Measurements from ENCODE around the gene KCNIP4.

The KCNIP4 gene

DNA sequence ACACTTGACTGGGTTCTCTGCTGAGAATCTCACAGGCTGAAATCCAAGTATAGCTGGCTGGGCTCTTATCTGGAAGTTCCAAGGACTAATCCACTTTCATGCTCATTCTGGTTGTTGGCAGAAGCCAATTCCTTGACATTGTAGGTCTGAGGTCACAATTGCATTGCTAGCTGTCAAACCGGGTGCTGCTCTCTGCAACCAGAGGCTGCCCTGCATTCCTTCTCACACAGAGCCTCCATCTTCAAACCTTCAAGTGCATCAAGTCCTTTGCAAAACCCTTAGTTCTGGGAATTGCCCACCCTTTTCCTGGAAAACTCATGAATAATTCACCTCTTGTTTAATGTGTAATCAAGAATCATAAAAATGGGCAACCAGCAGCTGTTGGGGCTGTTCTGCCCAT lies 404.2 kb downstream of the KCNIP4 start:
- DNase-seq (ENCODE audit: low read depth in 1 of 2, low spot score in 1 of 2), result no peak
- no peak for TF ChIP-seq GABPA (IDR thresholded peaks at IDR 0.05; ENCODE audit: low read depth)
- TF ChIP-seq CTCF (IDR thresholded peaks at IDR 0.05; ENCODE audit: insufficient read depth, low read length), result no peak
- no peak for TF ChIP-seq POLR2AphosphoS5 (IDR thresholded peaks at IDR 0.05; ENCODE audit: low read depth)
- TF ChIP-seq SPI1 (IDR thresholded peaks at IDR 0.05; ENCODE audit: borderline replicate concordance, low read depth), result no peak
- TF ChIP-seq, protein P1, sequence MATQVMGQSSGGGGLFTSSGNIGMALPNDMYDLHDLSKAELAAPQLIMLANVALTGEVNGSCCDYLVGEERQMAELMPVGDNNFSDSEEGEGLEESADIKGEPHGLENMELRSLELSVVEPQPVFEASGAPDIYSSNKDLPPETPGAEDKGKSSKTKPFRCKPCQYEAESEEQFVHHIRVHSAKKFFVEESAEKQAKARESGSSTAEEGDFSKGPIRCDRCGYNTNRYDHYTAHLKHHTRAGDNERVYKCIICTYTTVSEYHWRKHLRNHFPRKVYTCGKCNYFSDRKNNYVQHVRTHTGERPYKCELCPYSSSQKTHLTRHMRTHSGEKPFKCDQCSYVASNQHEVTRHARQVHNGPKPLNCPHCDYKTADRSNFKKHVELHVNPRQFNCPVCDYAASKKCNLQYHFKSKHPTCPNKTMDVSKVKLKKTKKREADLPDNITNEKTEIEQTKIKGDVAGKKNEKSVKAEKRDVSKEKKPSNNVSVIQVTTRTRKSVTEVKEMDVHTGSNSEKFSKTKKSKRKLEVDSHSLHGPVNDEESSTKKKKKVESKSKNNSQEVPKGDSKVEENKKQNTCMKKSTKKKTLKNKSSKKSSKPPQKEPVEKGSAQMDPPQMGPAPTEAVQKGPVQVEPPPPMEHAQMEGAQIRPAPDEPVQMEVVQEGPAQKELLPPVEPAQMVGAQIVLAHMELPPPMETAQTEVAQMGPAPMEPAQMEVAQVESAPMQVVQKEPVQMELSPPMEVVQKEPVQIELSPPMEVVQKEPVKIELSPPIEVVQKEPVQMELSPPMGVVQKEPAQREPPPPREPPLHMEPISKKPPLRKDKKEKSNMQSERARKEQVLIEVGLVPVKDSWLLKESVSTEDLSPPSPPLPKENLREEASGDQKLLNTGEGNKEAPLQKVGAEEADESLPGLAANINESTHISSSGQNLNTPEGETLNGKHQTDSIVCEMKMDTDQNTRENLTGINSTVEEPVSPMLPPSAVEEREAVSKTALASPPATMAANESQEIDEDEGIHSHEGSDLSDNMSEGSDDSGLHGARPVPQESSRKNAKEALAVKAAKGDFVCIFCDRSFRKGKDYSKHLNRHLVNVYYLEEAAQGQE (IDR thresholded peaks at IDR 0.05; ENCODE audit: insufficient replicate concordance, low read depth), result no peak
- no peak overlapping the region for H3K27ac ChIP-seq (replicated peaks)
- H3K4me3 ChIP-seq (replicated peaks; ENCODE audit: insufficient read depth, low read length), result no peak overlapping the region
- H3K27me3 ChIP-seq (ENCODE audit: insufficient read depth, poor library complexity, severe bottlenecking), result no peaks in the 10 kb centered on the region

DNA sequence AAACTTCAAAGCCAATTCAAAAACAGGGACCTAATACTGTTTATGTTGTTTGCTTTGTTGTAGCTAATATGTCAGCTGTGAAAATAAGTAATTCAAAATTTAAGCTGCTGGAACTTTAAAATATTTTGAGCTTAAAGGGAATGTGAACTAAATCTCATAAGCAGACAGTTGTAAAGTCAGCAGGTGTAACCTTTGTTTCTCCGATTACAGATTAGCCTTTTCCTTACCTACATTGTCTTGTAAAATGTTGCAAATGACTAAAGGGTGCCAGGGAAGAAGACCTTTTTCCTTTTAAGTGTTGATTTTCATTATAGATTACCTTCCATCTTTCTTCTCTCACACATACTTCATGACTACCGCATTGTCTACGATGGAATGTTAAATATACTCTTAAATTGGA lies 405.1 kb downstream of the KCNIP4 start:
- Histone ChIP-seq H3K27ac (replicated peaks) (no peak overlapping the region), H3K4me3 (replicated peaks; ENCODE audit: insufficient read depth, low read length) (no peak overlapping the region), H3K27me3 (ENCODE audit: insufficient read depth, poor library complexity, severe bottlenecking) (no peaks in the 10 kb centered on the region)
- no peak for TF ChIP-seq GABPA (IDR thresholded peaks at IDR 0.05; ENCODE audit: low read depth)
- TF ChIP-seq CTCF (IDR thresholded peaks at IDR 0.05; ENCODE audit: insufficient read depth, low read length), result no peak
- TF ChIP-seq POLR2AphosphoS5 (IDR thresholded peaks at IDR 0.05; ENCODE audit: low read depth), result no peak
- TF ChIP-seq SPI1 (IDR thresholded peaks at IDR 0.05; ENCODE audit: borderline replicate concordance, low read depth), result no peak
- TF ChIP-seq, protein P1 (IDR thresholded peaks at IDR 0.05; ENCODE audit: insufficient replicate concordance, low read depth), result no peak
- DNase-seq (ENCODE audit: low read depth in 1 of 2, low spot score in 1 of 2), result no peak

GRCh38 chr4:21535898-21536297 lies 412.7 kb downstream of the KCNIP4 start:
- Histone ChIP-seq H3K27ac (replicated peaks) (no peak overlapping the region), H3K27me3 (ENCODE audit: insufficient read depth, poor library complexity, severe bottlenecking) (no peaks in the 10 kb centered on the region), H3K4me3 (replicated peaks; ENCODE audit: insufficient read depth, low read length) (no peak overlapping the region)
- TF ChIP-seq CTCF (IDR thresholded peaks at IDR 0.05; ENCODE audit: insufficient read depth, low read length) (no peak), SPI1 (IDR thresholded peaks at IDR 0.05; ENCODE audit: borderline replicate concordance, low read depth) (no peak), GABPA (IDR thresholded peaks at IDR 0.05; ENCODE audit: low read depth) (no peak), POLR2AphosphoS5 (IDR thresholded peaks at IDR 0.05; ENCODE audit: low read depth) (no peak)
- TF ChIP-seq, protein P1 (IDR thresholded peaks at IDR 0.05; ENCODE audit: insufficient replicate concordance, low read depth), result no peak
- no peak for DNase-seq (ENCODE audit: low read depth in 1 of 2, low spot score in 1 of 2)

Data from HL-60 (cell line).